HUES6 (cell line): ENCODE results near the gene EMC1.
"Not testable (repeated sequence)": the region's sequence is repeated elsewhere in the genome, so short reads cannot be mapped to it uniquely, and the experiment has no call there.

Experiments
- H3K27ac ChIP-seq: 2 replicates; pipeline ENCODE4 v1.7.0; 2013; ENCODE audit warnings: low read depth, mild to moderate bottlenecking, low read length, inconsistent platforms
- H3K27me3 ChIP-seq: 2 replicates; pipeline ENCODE4 v1.6.1; 2013; ENCODE audit warnings: low read length; ENCODE audit not compliant: control insufficient read depth, insufficient read depth
- H3K36me3 ChIP-seq: 2 replicates; pipeline ENCODE4 v1.6.1; 2013; ENCODE audit warnings: low read length; ENCODE audit not compliant: control insufficient read depth, insufficient read depth
- H3K4me1 ChIP-seq: 2 replicates; pipeline ENCODE4 v1.6.1; 2013; ENCODE audit warnings: low read length; ENCODE audit not compliant: control insufficient read depth, insufficient read depth
- H3K4me3 ChIP-seq: 2 replicates; pipeline ENCODE4 v1.5.1; 2013; ENCODE audit warnings: low read depth, low read length
- H3K9ac ChIP-seq: one replicate; pipeline ENCODE4 v1.6.1; 2013; ENCODE audit warnings: mild to moderate bottlenecking, low read length
- H3K9me3 ChIP-seq: 2 replicates; pipeline ENCODE4 v1.6.1; 2013; ENCODE audit warnings: low read depth, low read length; ENCODE audit not compliant: control insufficient read depth, insufficient read depth

EMC1 gene

GRCh38 chr1:19274636-19275035 is 23.3 kb upstream of the EMC1 start:
- no peaks in the 10 kb centered on the region for H3K9me3 ChIP-seq
- H3K36me3 ChIP-seq, result no peaks in the 10 kb centered on the region
- no peak overlapping the region for H3K4me3 ChIP-seq
- no peaks in the 10 kb centered on the region for H3K4me1 ChIP-seq
- peaks cover 13% of the 10 kb centered on the region; the same call in 1 of the 2 replicates for H3K27me3 ChIP-seq
- no peak overlapping the region for H3K9ac ChIP-seq
- H3K27ac ChIP-seq, result no peak overlapping the region

GRCh38 chr1:19273844-19274531 is 22.7 kb upstream of the EMC1 start:
- H3K9me3 ChIP-seq, H3K4me3 ChIP-seq, H3K27ac ChIP-seq, H3K36me3 ChIP-seq, H3K4me1 ChIP-seq, H3K9ac ChIP-seq: not testable (repeated sequence)
- H3K27me3 ChIP-seq, result peaks cover 13% of the 10 kb centered on the region; the same call in 1 of the 2 replicates

GRCh38 chr1:19273106-19273843 is 22.0 kb upstream of the EMC1 start:
- Histone ChIP-seq H3K9ac (no peak overlapping the region), H3K27ac (no peak overlapping the region), H3K4me3 (no peak overlapping the region), H3K36me3 (no peaks in the 10 kb centered on the region), H3K27me3 (peaks cover 13% of the 10 kb centered on the region; the same call in 1 of the 2 replicates), H3K4me1 (no peaks in the 10 kb centered on the region), H3K9me3 (no peaks in the 10 kb centered on the region)

GRCh38 chr1:19272064-19272463 is 20.7 kb upstream of the EMC1 start:
- H3K4me3 ChIP-seq, result no peak overlapping the region
- H3K9me3 ChIP-seq, result no peaks in the 10 kb centered on the region
- H3K36me3 ChIP-seq, result no peaks in the 10 kb centered on the region
- no peaks in the 10 kb centered on the region for H3K4me1 ChIP-seq
- H3K27ac ChIP-seq, result no peak overlapping the region
- peaks cover 13% of the 10 kb centered on the region; the same call in 1 of the 2 replicates for H3K27me3 ChIP-seq
- H3K9ac ChIP-seq, result no peak overlapping the region

- H3K27me3 ChIP-seq, result peaks cover 13% of the 10 kb centered on the region; the same call in 1 of the 2 replicates
- not testable (repeated sequence) for H3K4me3 ChIP-seq, H3K27ac ChIP-seq, H3K36me3 ChIP-seq, H3K9me3 ChIP-seq, H3K9ac ChIP-seq, H3K4me1 ChIP-seq
Observed at GRCh38 chr1:19270343-19270730, 19.0 kb upstream of the EMC1 start.

GRCh38 chr1:19269427-19270342 is 18.4 kb upstream of the EMC1 start:
- H3K9me3 ChIP-seq, H3K4me3 ChIP-seq, H3K9ac ChIP-seq, H3K36me3 ChIP-seq, H3K27ac ChIP-seq, H3K4me1 ChIP-seq: not testable (repeated sequence)
- H3K27me3 ChIP-seq, result peaks cover 13% of the 10 kb centered on the region; the same call in 1 of the 2 replicates

GRCh38 chr1:19268445-19268844 is 17.1 kb upstream of the EMC1 start:
- Histone ChIP-seq H3K9ac (no peak overlapping the region), H3K27ac (no peak overlapping the region), H3K36me3 (no peaks in the 10 kb centered on the region), H3K9me3 (no peaks in the 10 kb centered on the region), H3K4me1 (no peaks in the 10 kb centered on the region), H3K27me3 (peaks cover 3% of the 10 kb centered on the region; the same call in 1 of the 2 replicates), H3K4me3 (no peak overlapping the region)

GRCh38 chr1:19262744-19263143 is 11.4 kb upstream of the EMC1 start:
- H3K9ac ChIP-seq, result no peak overlapping the region
- H3K27ac ChIP-seq, result no peak overlapping the region
- no peak overlapping the region for H3K4me3 ChIP-seq
- no peaks in the 10 kb centered on the region for H3K4me1 ChIP-seq
- H3K9me3 ChIP-seq, result no peaks in the 10 kb centered on the region
- H3K36me3 ChIP-seq, result peaks cover 33% of the 10 kb centered on the region
- H3K27me3 ChIP-seq, result no peaks in the 10 kb centered on the region

- no peak overlapping the region for H3K27ac ChIP-seq
- H3K4me3 ChIP-seq, result no peak overlapping the region
- H3K4me1 ChIP-seq, result no peaks in the 10 kb centered on the region
- H3K36me3 ChIP-seq, result peaks cover 40% of the 10 kb centered on the region
- no peaks in the 10 kb centered on the region for H3K9me3 ChIP-seq
- no peak overlapping the region for H3K9ac ChIP-seq
- H3K27me3 ChIP-seq, result no peaks in the 10 kb centered on the region
Observed at GRCh38 chr1:19262047-19262446, 10.7 kb upstream of the EMC1 start.

GRCh38 chr1:19260211-19261138 is 9.2 kb upstream of the EMC1 start:
- Histone ChIP-seq H3K4me3 (no peak overlapping the region), H3K4me1 (no peaks in the 10 kb centered on the region), H3K9me3 (no peaks in the 10 kb centered on the region), H3K27me3 (no peaks in the 10 kb centered on the region), H3K36me3 (peaks cover 56% of the 10 kb centered on the region), H3K27ac (no peak overlapping the region), H3K9ac (no peak overlapping the region)
